ENCODE measurements around the gene C1orf210. TPM values are rescaled to one million over a fixed set of nuclear protein-coding genes. Genes with fewer than 3 reads are reported as not detected.

C1orf210 gene
- polyA plus RNA-seq, 1 experiment = not detected

- no peak overlapping the region for H3K4me3 ChIP-seq (ENCODE audit: low read depth, low read length)
- CTCF ChIA-PET = no interaction called here
These were observed 4.7 kb downstream of the C1orf210 start for GRCh38 chr1:43280692-43281091.

GRCh38 chr1:43279666-43280065, 5.7 kb downstream of the C1orf210 start:
- peaks cover 1% of the 10 kb centered on the region; the same call in 1 of the 2 replicates for H3K27me3 ChIP-seq (ENCODE audit: control insufficient read depth, insufficient read depth, low read length)
- no peak for DNase-seq (ENCODE audit: low read depth)
- CTCF ChIA-PET = no interaction called here
- POLR2A ChIA-PET = no interaction called here
- no peaks in the 10 kb centered on the region for H3K36me3 ChIP-seq (ENCODE audit: control insufficient read depth, insufficient read depth, low read length)
- H3K4me3 ChIP-seq (ENCODE audit: low read depth, low read length) = no peak overlapping the region
- TF ChIP-seq CTCF (IDR thresholded peaks at IDR 0.05; ENCODE audit: insufficient read depth, low read depth, low read length) = no peak

More at GRCh38 chr1:43280692-43281091, 4.7 kb downstream of the C1orf210 start:
- no peak for DNase-seq (ENCODE audit: low read depth)
- Histone ChIP-seq H3K36me3 (ENCODE audit: control insufficient read depth, insufficient read depth, low read length) (no peaks in the 10 kb centered on the region), H3K27me3 (ENCODE audit: control insufficient read depth, insufficient read depth, low read length) (peaks cover 4% of the 10 kb centered on the region)
- POLR2A ChIA-PET = no interaction called here
- no peak for TF ChIP-seq CTCF (IDR thresholded peaks at IDR 0.05; ENCODE audit: insufficient read depth, low read depth, low read length)

- ChIA-PET CTCF (no interaction called here), POLR2A (interaction anchor here (0.6 kb wide), 1 partner anchor 24 kb away, joined by 3 read pairs; no protein-coding TSS in a partner anchor)
- TF ChIP-seq CTCF (IDR thresholded peaks at IDR 0.05; ENCODE audit: insufficient read depth, low read depth, low read length) = no peak
- no peak for DNase-seq (ENCODE audit: low read depth)
- Histone ChIP-seq H3K27me3 (ENCODE audit: control insufficient read depth, insufficient read depth, low read length) (no peaks in the 10 kb centered on the region; the same call in 1 of the 2 replicates), H3K36me3 (ENCODE audit: control insufficient read depth, insufficient read depth, low read length) (no peaks in the 10 kb centered on the region), H3K4me3 (ENCODE audit: low read depth, low read length) (no peak overlapping the region)
These were observed 6.2 kb downstream of the C1orf210 start for GRCh38 chr1:43279161-43279560.

- POLR2A ChIA-PET = no interaction called here
- Histone ChIP-seq H3K27me3 (ENCODE audit: control insufficient read depth, insufficient read depth, low read length) (no peaks in the 10 kb centered on the region), H3K36me3 (ENCODE audit: control insufficient read depth, insufficient read depth, low read length) (no peaks in the 10 kb centered on the region), H3K4me3 (ENCODE audit: low read depth, low read length) (no peak overlapping the region)
- CTCF ChIA-PET = no interaction called here
- no peak for TF ChIP-seq CTCF (IDR thresholded peaks at IDR 0.05; ENCODE audit: insufficient read depth, low read depth, low read length)
- no peak for DNase-seq (ENCODE audit: low read depth)
These were observed 8.1 kb downstream of the C1orf210 start for GRCh38 chr1:43277116-43277876.

GRCh38 chr1:43276673-43277072, 8.7 kb downstream of the C1orf210 start:
- Histone ChIP-seq H3K4me3 (ENCODE audit: low read depth, low read length) (no peak overlapping the region), H3K27me3 (ENCODE audit: control insufficient read depth, insufficient read depth, low read length) (no peaks in the 10 kb centered on the region), H3K36me3 (ENCODE audit: control insufficient read depth, insufficient read depth, low read length) (no peaks in the 10 kb centered on the region)
- TF ChIP-seq CTCF (IDR thresholded peaks at IDR 0.05; ENCODE audit: insufficient read depth, low read depth, low read length) = no peak
- POLR2A ChIA-PET = no interaction called here
- DNase-seq (ENCODE audit: low read depth) = no peak
- CTCF ChIA-PET = interaction anchor here (1.1 kb wide), 1 partner anchor 9 kb away, joined by 4 read pairs; the partner anchor contains the start of gene C1orf210
